ENCODE results near the gene PITX1.

The PITX1 gene

GRCh38 chr5:135027266-135027696 lies 6.7 kb downstream of the PITX1 start:
- TF ChIP-seq PAX5 (IDR thresholded peaks at IDR 0.05; ENCODE audit: insufficient read depth, low read length, severe bottlenecking) = no peak
- TF ChIP-seq POU2F2 (IDR thresholded peaks at IDR 0.05; ENCODE audit: low read depth, low read length) = no peak
- TF ChIP-seq POLR2A (IDR thresholded peaks at IDR 0.05; ENCODE audit: low read depth, low read length) = no peak
- TF ChIP-seq SPI1 (IDR thresholded peaks at IDR 0.05; ENCODE audit: low read depth, low read length) = no peak
- no peak for TF ChIP-seq POLR2AphosphoS5 (IDR thresholded peaks at IDR 0.05; ENCODE audit: low read depth, low read length)
- no peak for TF ChIP-seq TAF1 (IDR thresholded peaks at IDR 0.05; ENCODE audit: low read depth, low read length)
- DNase-seq (ENCODE audit: insufficient read length, low spot score) = no peak
- FAIRE-seq = no peak

DNA sequence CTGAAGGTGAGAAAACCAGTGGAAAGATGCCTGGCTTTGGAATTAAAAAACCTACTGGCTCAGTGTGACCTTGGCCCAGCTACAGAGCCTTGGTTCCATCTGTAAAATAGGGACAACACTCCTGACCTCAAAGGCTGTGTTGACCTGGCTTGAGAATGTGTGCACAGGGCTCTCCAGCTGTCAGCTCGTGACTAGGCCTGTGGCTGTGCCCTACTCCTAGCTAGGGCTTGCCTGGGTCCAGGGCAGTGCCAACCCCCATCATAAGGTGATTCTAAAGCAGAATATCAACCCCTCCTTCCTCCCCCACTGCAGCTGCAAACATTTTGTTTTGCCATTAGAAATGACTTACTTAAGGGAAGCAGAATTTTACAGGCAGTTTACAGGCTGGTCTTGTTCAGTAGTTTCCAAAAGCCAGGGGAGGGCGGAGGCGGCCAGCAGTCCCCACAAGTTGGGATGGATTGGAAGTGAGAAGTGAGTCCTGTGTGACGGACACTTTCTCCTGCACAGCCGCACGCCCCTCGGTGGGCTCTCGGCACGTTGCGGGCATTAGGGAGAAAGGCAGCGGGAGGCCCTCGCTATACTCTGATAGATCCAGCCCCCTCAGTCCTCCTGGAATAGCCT lies 7.3 kb downstream of the PITX1 start:
- DNase-seq (ENCODE audit: insufficient read length, low spot score) = no peak
- FAIRE-seq = no peak
- no peak for TF ChIP-seq TAF1 (IDR thresholded peaks at IDR 0.05; ENCODE audit: low read depth, low read length)
- no peak for TF ChIP-seq POLR2AphosphoS5 (IDR thresholded peaks at IDR 0.05; ENCODE audit: low read depth, low read length)
- no peak for TF ChIP-seq POLR2A (IDR thresholded peaks at IDR 0.05; ENCODE audit: low read depth, low read length)
- no peak for TF ChIP-seq PAX5 (IDR thresholded peaks at IDR 0.05; ENCODE audit: insufficient read depth, low read length, severe bottlenecking)
- no peak for TF ChIP-seq POU2F2 (IDR thresholded peaks at IDR 0.05; ENCODE audit: low read depth, low read length)
- TF ChIP-seq SPI1 (IDR thresholded peaks at IDR 0.05; ENCODE audit: low read depth, low read length) = no peak

DNA sequence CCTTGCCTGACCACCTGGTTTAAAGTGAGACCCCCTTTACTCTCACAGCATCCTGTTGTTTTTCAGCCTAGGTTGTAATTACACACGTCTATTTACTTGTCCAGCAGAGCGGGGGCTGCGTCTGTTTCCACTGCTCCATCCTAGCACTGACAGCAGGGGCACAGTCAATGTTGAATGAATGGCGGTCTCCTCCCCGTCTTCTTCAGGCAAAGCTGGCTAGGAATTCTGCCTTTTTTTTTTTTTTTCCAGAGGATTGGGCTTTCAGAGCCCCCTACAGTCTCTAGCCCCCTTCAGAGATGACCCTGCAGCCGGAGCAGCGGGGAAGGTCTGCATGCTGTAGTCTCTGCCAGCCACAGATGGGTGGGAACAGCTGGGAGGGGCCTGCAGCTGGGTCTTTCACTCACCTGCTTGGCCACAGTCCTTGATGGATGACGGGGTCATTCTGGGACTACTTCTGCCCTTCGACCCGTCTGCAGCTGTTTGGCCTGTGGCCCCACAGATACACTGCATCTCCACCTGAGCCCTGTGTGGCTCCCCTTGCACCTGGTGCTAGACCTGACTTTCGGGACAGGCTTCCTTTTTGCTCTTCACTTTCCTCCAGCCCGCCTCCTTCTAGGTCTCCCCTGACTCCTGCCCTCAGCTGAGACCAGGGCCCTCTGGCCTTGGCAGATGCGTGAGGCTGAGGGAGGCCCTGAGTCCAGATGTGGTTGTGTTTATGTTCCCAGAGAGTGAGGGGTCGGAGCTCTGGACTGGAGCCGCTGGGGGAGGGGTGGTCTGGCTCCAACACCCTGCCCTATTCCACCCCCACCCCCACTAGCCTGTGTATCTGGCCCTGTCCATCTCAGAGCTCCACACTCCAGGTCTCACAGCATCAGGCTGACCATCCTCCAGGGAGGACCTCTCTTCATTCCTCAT lies 8.0 kb downstream of the PITX1 start:
- no peak for FAIRE-seq
- TF ChIP-seq POLR2A (IDR thresholded peaks at IDR 0.05; ENCODE audit: low read depth, low read length) (no peak), POU2F2 (IDR thresholded peaks at IDR 0.05; ENCODE audit: low read depth, low read length) (no peak), POLR2AphosphoS5 (IDR thresholded peaks at IDR 0.05; ENCODE audit: low read depth, low read length) (no peak), SPI1 (IDR thresholded peaks at IDR 0.05; ENCODE audit: low read depth, low read length) (no peak), TAF1 (IDR thresholded peaks at IDR 0.05; ENCODE audit: low read depth, low read length) (no peak), PAX5 (IDR thresholded peaks at IDR 0.05; ENCODE audit: insufficient read depth, low read length, severe bottlenecking) (no peak)
- no peak for DNase-seq (ENCODE audit: insufficient read length, low spot score)

- DNase-seq (ENCODE audit: insufficient read length, low spot score) (no peak), FAIRE-seq (no peak)
- no peak for TF ChIP-seq SPI1 (IDR thresholded peaks at IDR 0.05; ENCODE audit: low read depth, low read length)
- TF ChIP-seq POLR2A (IDR thresholded peaks at IDR 0.05; ENCODE audit: low read depth, low read length) = no peak
- no peak for TF ChIP-seq TAF1 (IDR thresholded peaks at IDR 0.05; ENCODE audit: low read depth, low read length)
- TF ChIP-seq PAX5 (IDR thresholded peaks at IDR 0.05; ENCODE audit: insufficient read depth, low read length, severe bottlenecking) = no peak
- no peak for TF ChIP-seq POU2F2 (IDR thresholded peaks at IDR 0.05; ENCODE audit: low read depth, low read length)
- TF ChIP-seq POLR2AphosphoS5 (IDR thresholded peaks at IDR 0.05; ENCODE audit: low read depth, low read length) = no peak
Measured at GRCh38 chr5:135024956-135025729, 8.9 kb downstream of the PITX1 start.

DNA sequence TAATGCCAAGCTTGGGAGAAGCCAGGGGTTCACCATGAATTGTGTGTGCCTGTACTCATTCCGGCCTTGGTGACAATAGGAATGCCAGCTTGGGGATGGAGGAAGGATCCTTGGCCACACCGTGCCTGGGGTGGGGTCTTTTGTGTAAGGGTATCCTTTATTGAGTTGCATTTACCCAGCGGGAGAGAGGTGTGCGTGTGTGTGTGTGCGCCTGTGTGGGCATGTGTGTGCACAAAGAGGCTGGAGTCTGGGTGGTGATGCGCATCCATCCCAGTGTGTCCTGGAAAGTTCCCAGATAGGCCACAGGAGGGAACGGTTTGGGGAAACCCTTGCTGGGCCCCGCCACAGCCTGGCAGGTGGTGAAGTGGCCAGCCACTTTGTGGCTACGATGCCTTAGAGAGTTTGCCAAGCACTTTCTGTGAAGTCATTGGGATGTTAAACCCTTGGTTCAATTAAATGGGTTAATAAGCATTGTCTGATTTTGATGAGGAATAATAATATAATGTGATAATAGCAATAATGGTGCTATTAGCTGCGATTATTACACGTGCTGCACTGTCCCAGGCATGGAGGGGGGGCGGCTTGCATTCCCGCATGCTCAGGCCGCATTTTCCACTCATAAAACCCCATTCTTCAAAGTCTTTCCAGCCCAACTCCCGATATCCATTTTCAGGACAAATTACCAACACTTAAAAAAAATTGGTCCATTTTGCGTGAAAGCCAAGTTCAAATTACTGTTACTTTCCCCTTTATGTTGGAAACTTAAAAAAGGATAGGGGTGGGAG lies 13.7 kb downstream of the PITX1 start:
- DNase-seq (ENCODE audit: insufficient read length, low spot score) (no peak), FAIRE-seq (no peak)
- TF ChIP-seq POLR2AphosphoS5 (IDR thresholded peaks at IDR 0.05; ENCODE audit: low read depth, low read length) = no peak
- no peak for TF ChIP-seq POLR2A (IDR thresholded peaks at IDR 0.05; ENCODE audit: low read depth, low read length)
- no peak for TF ChIP-seq SPI1 (IDR thresholded peaks at IDR 0.05; ENCODE audit: low read depth, low read length)
- no peak for TF ChIP-seq POU2F2 (IDR thresholded peaks at IDR 0.05; ENCODE audit: low read depth, low read length)
- no peak for TF ChIP-seq TAF1 (IDR thresholded peaks at IDR 0.05; ENCODE audit: low read depth, low read length)
- TF ChIP-seq PAX5 (IDR thresholded peaks at IDR 0.05; ENCODE audit: insufficient read depth, low read length, severe bottlenecking) = no peak

DNA sequence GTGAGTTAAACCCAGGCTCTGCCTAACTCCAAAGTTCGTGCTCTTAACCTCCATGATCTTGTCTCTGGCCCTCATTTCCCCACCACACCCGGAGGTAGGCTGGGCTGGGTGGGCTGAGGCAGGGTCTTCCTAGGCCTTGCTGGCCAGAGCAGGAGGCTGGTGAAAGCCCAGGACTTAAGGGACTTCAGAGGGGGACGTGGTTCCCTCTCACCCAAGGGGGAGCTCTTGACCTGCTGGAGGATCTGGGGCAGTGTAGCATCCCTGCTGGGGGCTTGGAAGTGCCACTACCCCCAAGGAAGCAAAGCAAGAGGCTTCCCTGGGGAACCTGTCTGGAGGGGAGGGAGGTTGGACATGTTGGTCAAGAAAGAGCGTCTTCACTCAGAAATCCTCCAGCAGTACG lies 14.7 kb downstream of the PITX1 start:
- FAIRE-seq = no peak
- DNase-seq (ENCODE audit: insufficient read length, low spot score) = no peak
- TF ChIP-seq POLR2AphosphoS5 (IDR thresholded peaks at IDR 0.05; ENCODE audit: low read depth, low read length) (no peak), TAF1 (IDR thresholded peaks at IDR 0.05; ENCODE audit: low read depth, low read length) (no peak), PAX5 (IDR thresholded peaks at IDR 0.05; ENCODE audit: insufficient read depth, low read length, severe bottlenecking) (no peak), POU2F2 (IDR thresholded peaks at IDR 0.05; ENCODE audit: low read depth, low read length) (no peak), SPI1 (IDR thresholded peaks at IDR 0.05; ENCODE audit: low read depth, low read length) (no peak), POLR2A (IDR thresholded peaks at IDR 0.05; ENCODE audit: low read depth, low read length) (no peak)

- DNase-seq (ENCODE audit: insufficient read length, low spot score) (no peak), FAIRE-seq (no peak)
- TF ChIP-seq POU2F2 (IDR thresholded peaks at IDR 0.05; ENCODE audit: low read depth, low read length) (no peak), POLR2AphosphoS5 (IDR thresholded peaks at IDR 0.05; ENCODE audit: low read depth, low read length) (no peak), POLR2A (IDR thresholded peaks at IDR 0.05; ENCODE audit: low read depth, low read length) (no peak), SPI1 (IDR thresholded peaks at IDR 0.05; ENCODE audit: low read depth, low read length) (no peak), TAF1 (IDR thresholded peaks at IDR 0.05; ENCODE audit: low read depth, low read length) (no peak), PAX5 (IDR thresholded peaks at IDR 0.05; ENCODE audit: insufficient read depth, low read length, severe bottlenecking) (no peak)
Measured at GRCh38 chr5:135018457-135018856, 15.6 kb downstream of the PITX1 start.

DNA sequence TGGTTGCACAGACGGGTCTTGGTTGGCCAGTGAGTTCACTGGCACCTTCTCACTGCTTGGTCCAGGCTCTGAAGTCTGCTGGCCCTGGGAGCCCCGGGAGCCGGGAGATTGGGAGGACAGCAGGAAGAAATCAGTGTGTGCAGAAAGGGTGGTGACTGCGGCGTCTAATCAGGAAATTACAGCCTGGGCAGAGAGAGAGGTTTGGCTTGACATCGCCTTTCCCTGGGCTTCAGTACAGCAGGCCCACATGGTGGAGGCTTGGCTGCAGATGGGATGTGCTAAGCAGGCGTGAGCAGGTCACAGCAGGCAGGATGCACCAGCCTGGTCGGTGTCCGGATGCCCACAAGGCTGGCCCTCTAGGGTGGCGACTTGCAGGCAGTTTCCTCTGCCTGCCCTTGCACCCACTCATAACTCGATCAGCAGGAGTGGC lies 17.2 kb downstream of the PITX1 start:
- TF ChIP-seq SPI1 (IDR thresholded peaks at IDR 0.05; ENCODE audit: low read depth, low read length) (no peak), PAX5 (IDR thresholded peaks at IDR 0.05; ENCODE audit: insufficient read depth, low read length, severe bottlenecking) (no peak), TAF1 (IDR thresholded peaks at IDR 0.05; ENCODE audit: low read depth, low read length) (no peak), POU2F2 (IDR thresholded peaks at IDR 0.05; ENCODE audit: low read depth, low read length) (no peak), POLR2AphosphoS5 (IDR thresholded peaks at IDR 0.05; ENCODE audit: low read depth, low read length) (no peak), POLR2A (IDR thresholded peaks at IDR 0.05; ENCODE audit: low read depth, low read length) (no peak)
- no peak for FAIRE-seq
- no peak for DNase-seq (ENCODE audit: insufficient read length, low spot score)

All from GM12891 (cell line).